H1 (cell line): Measurements from ENCODE around the gene RHO. TPM values are rescaled to one million over a fixed set of nuclear protein-coding genes. Genes with fewer than 3 reads are reported as not detected.
"Not testable (repeated sequence)": the region's sequence is repeated elsewhere in the genome, so short reads cannot be mapped to it uniquely, and the experiment has no call there.

Experiments used
- CTCF ChIA-PET: fragments of 300-600 bp; sonication (Branson Sonifier 250); formaldehyde crosslinking; loops from one replicate; lab custom pipeline; 2021; ENCODE audit not compliant: partially characterized antibody; lab: Charles Lee
- POLR2A ChIA-PET: fragments of 300-600 bp; sonication (Branson Sonifier 250); formaldehyde crosslinking; loops from one replicate; lab custom pipeline; 2021; ENCODE audit warnings: inconsistent platforms; ENCODE audit not compliant: partially characterized antibody; lab: Charles Lee
- DNase-seq, 2 experiments: peaks; one replicate each; pipeline versions ENCODE4 v3.0.0 to v3.0.0-alpha.2; 2010 to 2022; ENCODE audit warnings: low spot score in 2 of 2, low read depth in 1 of 2, mixed read lengths in 1 of 2
- FAIRE-seq: peaks from 2 replicates; lab custom pipeline; 2011; peaks lifted over from hg19 to GRCh38; lab: Jason Lieb, UNC
- H2AFZ ChIP-seq: 2 replicates; pipeline ENCODE4 v1.8.1; 2012; ENCODE audit warnings: low read length, inconsistent platforms
- H2AK5ac ChIP-seq: 2 replicates; pipeline ENCODE4 v1.6.1; 2013; ENCODE audit warnings: low read depth, low read length
- H2BK120ac ChIP-seq: replicated peaks from 2 replicates; pipeline ENCODE3; 2013; ENCODE audit warnings: low read depth, low read length, inconsistent platforms
- H2BK12ac ChIP-seq: 2 replicates; pipeline ENCODE4 v1.6.1; 2013; ENCODE audit warnings: low read depth, low read length
- H2BK15ac ChIP-seq: 2 replicates; pipeline ENCODE4 v1.6.1; 2013; ENCODE audit warnings: low read length
- H2BK20ac ChIP-seq: 2 replicates; pipeline ENCODE4 v1.6.1; 2013; ENCODE audit warnings: low read length
- H2BK5ac ChIP-seq: 2 replicates; pipeline ENCODE4 v1.6.1; 2013; ENCODE audit warnings: low read depth, low read length
- H3K14ac ChIP-seq: 2 replicates; pipeline ENCODE4 v1.6.1; 2013; ENCODE audit warnings: inconsistent platforms; ENCODE audit not compliant: insufficient read length
- H3K18ac ChIP-seq: 2 replicates; pipeline ENCODE4 v1.6.1; 2013; ENCODE audit warnings: low read length; ENCODE audit errors: extremely low read depth
- H3K23ac ChIP-seq: 2 replicates; pipeline ENCODE4 v1.6.1; 2013; ENCODE audit warnings: inconsistent platforms; ENCODE audit not compliant: insufficient read length
- H3K23me2 ChIP-seq: 2 replicates; pipeline ENCODE4 v1.6.1; 2013; ENCODE audit warnings: low read depth, low read length
- H3K27ac ChIP-seq: 2 replicates; pipeline ENCODE4 v1.6.1; 2011; ENCODE audit warnings: low read depth, low read length, inconsistent platforms
- H3K27me3 ChIP-seq, 4 experiments: replicated peaks in 1 of 4; 1 replicate in 1 of 4; 2 replicates in 3 of 4; pipeline versions ENCODE4 v1.6.1 to v1.8.1; 2011 to 2013; ENCODE audit warnings: low read length in 3 of 4, mild to moderate bottlenecking in 3 of 4, inconsistent platforms in 2 of 4, mixed read lengths in 2 of 4, moderate library complexity in 1 of 4; ENCODE audit not compliant: control insufficient read depth in 3 of 4, insufficient read depth in 3 of 4; ENCODE audit errors: extremely low read depth in 1 of 4
- H3K36me3 ChIP-seq, 4 experiments: 2 replicates each; pipeline versions ENCODE4 v1.6.1 to v1.8.1; 2011 to 2013; ENCODE audit warnings: mild to moderate bottlenecking in 4 of 4, low read length in 3 of 4, moderate library complexity in 2 of 4, control low read depth in 1 of 4, inconsistent platforms in 1 of 4; ENCODE audit not compliant: insufficient read depth in 4 of 4, control insufficient read depth in 2 of 4
- H3K4ac ChIP-seq: replicated peaks from 2 replicates; pipeline ENCODE3; 2013; ENCODE audit warnings: low read length, low read depth, mixed read lengths, inconsistent platforms; ENCODE audit not compliant: insufficient read length
- H3K4me1 ChIP-seq, 4 experiments: replicated peaks in 1 of 4; 1 replicate in 1 of 4; 2 replicates in 3 of 4; pipeline versions ENCODE4 v1.6.1 to v1.8.1; 2011 to 2013; ENCODE audit warnings: low read length in 3 of 4, inconsistent platforms in 2 of 4, mixed read lengths in 1 of 4; ENCODE audit not compliant: insufficient read depth in 4 of 4, control insufficient read depth in 3 of 4
- H3K4me2 ChIP-seq, 2 experiments: 2 replicates each; pipeline versions ENCODE4 v1.6.1 to v1.8.1; 2011 to 2013; ENCODE audit warnings: low read depth in 2 of 2, low read length in 2 of 2, control low read depth in 1 of 2, inconsistent platforms in 1 of 2, mild to moderate bottlenecking in 1 of 2; ENCODE audit not compliant: insufficient read depth in 1 of 2
- H3K4me3 ChIP-seq, 4 experiments: fragments of 200-600, 300-600 bp in 1 of 4; sonication (generic), shearing (Covaris generic), sonication (Bioruptor Twin) in 1 of 4; 2 replicates each; pipeline versions ENCODE4 v1.5.1 to v1.8.1; 2011 to 2016; ENCODE audit warnings: low read length in 4 of 4, low read depth in 3 of 4, control low read depth in 2 of 4, inconsistent platforms in 2 of 4, mild to moderate bottlenecking in 2 of 4, mixed read lengths in 1 of 4, moderate library complexity in 1 of 4; ENCODE audit not compliant: insufficient read depth in 2 of 4; ENCODE audit errors: extremely low read depth in 1 of 4
- H3K56ac ChIP-seq: replicated peaks from 2 replicates; pipeline ENCODE3; 2013; ENCODE audit warnings: low read depth, mild to moderate bottlenecking, mixed read lengths, low read length, inconsistent platforms; ENCODE audit not compliant: insufficient read length
- H3K79me1 ChIP-seq: 2 replicates; pipeline ENCODE4 v1.6.1; 2013; ENCODE audit warnings: low read depth, low read length, control low read depth
- H3K79me2 ChIP-seq, 2 experiments: 2 replicates each; pipeline versions ENCODE4 v1.6.1 to v1.8.1; 2012 to 2013; ENCODE audit warnings: low read length in 2 of 2, mild to moderate bottlenecking in 2 of 2, inconsistent platforms in 1 of 2; ENCODE audit not compliant: insufficient read depth in 2 of 2, control insufficient read depth in 1 of 2
- H3K9ac ChIP-seq, 4 experiments: replicated peaks in 1 of 4; 1 replicate in 1 of 4; 2 replicates in 3 of 4; pipeline versions ENCODE4 v1.6.1 to v1.8.1; 2011 to 2013; ENCODE audit warnings: low read depth in 3 of 4, low read length in 3 of 4, control low read depth in 2 of 4, mild to moderate bottlenecking in 2 of 4, moderate library complexity in 2 of 4, inconsistent platforms in 1 of 4; ENCODE audit errors: extremely low read depth in 1 of 4
- H3K9me3 ChIP-seq, 2 experiments: 2 replicates each; pipeline versions ENCODE4 v1.6.1 to v1.8.1; 2012 to 2013; ENCODE audit warnings: mild to moderate bottlenecking in 2 of 2, moderate library complexity in 2 of 2, control low read depth in 1 of 2, inconsistent platforms in 1 of 2, low read depth in 1 of 2, low read length in 1 of 2, mixed read lengths in 1 of 2; ENCODE audit not compliant: insufficient read depth in 2 of 2
- H4K20me1 ChIP-seq, 2 experiments: replicated peaks in 1 of 2; 2 replicates each; pipeline versions ENCODE3 to v1.8.1; 2011 to 2013; ENCODE audit warnings: inconsistent platforms in 2 of 2, low read length in 2 of 2, mild to moderate bottlenecking in 1 of 2; ENCODE audit not compliant: insufficient read depth in 2 of 2, control insufficient read depth in 1 of 2
- H4K5ac ChIP-seq: 2 replicates; pipeline ENCODE4 v1.6.1; 2013; ENCODE audit warnings: low read length, low read depth, mixed read lengths, inconsistent platforms; ENCODE audit not compliant: insufficient read length
- H4K8ac ChIP-seq: 2 replicates; pipeline ENCODE4 v1.8.0; 2013; ENCODE audit warnings: mild to moderate bottlenecking, moderate library complexity, low read length, inconsistent platforms; ENCODE audit not compliant: insufficient read depth; ENCODE audit errors: extremely low read depth
- H4K91ac ChIP-seq: replicated peaks from 2 replicates; pipeline ENCODE3; 2013; ENCODE audit warnings: low read length, mixed read lengths, inconsistent platforms; ENCODE audit not compliant: insufficient read length
- WGBS, 2 experiments: shearing (Covaris generic) in 1 of 2; methylation state at CpG; one replicate each; pipeline versions ENCODE4 v1.1.6 to v1.1.7; 2013 to 2015; ENCODE audit warnings: low lambda C conversion rate in 2 of 2, mixed read lengths in 2 of 2, inconsistent platforms in 1 of 2, low coverage in 1 of 2, missing lambda C conversion rate in 1 of 2; ENCODE audit not compliant: insufficient replicate concordance in 2 of 2, insufficient coverage in 1 of 2, insufficient read length in 1 of 2; ENCODE audit errors: extremely low coverage in 1 of 2, missing lambda C conversion rate in 1 of 2; 5-methylcytosine and 5-hydroxymethylcytosine counted together
- polyA plus RNA-seq, 7 experiments: library from polyadenylated mRNA; depleted of rRNA in 3 of 7; stranded (reverse) in 5 of 7; unstranded in 2 of 7; fragments of >200 nt in 5 of 7; fragments of 200-250 nt in 2 of 7; gene quantifications; 1 replicate in 5 of 7; 2 replicates in 1 of 7; 4 replicates in 1 of 7; pipeline versions ENCODE4 v1.2.1 to v1.2.3, GENCODE V29; 2011 to 2013; ENCODE audit warnings: missing spikeins in 2 of 7, mixed read lengths in 2 of 7
- total RNA-seq: library from RNA; stranded (reverse); fragmentation: NEBNext Ultra II Directional; extraction: Animal tissue kit (Norgen Biotek cat#: 25700); gene quantifications from 2 replicates; pipeline ENCODE4 v1.2.1, GENCODE V29; 2021

Gene RHO
- total and polyA plus RNA-seq, 2 of the 8 experiments (the other 6 are each of a cell fraction or from before 2014, with no cell fraction given), result not detected

DNA sequence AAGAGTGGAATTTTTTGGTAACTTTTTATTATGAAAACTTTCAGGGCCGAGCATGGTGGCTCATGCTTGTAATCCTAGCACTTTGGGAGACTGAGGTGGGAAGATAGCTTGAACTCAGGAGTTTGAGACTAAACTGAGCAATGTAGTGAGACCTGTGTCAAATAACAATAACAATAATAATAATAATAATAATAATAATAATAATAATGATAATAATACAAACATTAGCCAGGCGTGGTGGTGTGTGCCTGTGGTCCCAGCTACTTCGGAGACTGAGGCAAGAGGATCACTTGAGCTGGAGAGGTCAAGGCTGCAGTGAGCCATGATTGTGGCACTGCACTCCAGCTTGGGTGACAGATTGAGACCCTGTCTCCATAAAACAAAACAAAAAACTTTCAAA is 17.5 kb downstream of the RHO start:
- H3K4me3 ChIP-seq, H4K8ac ChIP-seq, H3K79me1 ChIP-seq, H3K36me3 ChIP-seq, DNase-seq, H2BK15ac ChIP-seq, H3K9me3 ChIP-seq, H3K56ac ChIP-seq, H3K23ac ChIP-seq, H2BK120ac ChIP-seq, H3K4ac ChIP-seq, H3K4me2 ChIP-seq, FAIRE-seq, H3K23me2 ChIP-seq, H2BK20ac ChIP-seq, H3K14ac ChIP-seq, H3K9ac ChIP-seq, H4K91ac ChIP-seq, POLR2A ChIA-PET, H3K79me2 ChIP-seq, H2AK5ac ChIP-seq, H2AFZ ChIP-seq, H4K5ac ChIP-seq, H4K20me1 ChIP-seq, H3K27me3 ChIP-seq, H3K27ac ChIP-seq, H2BK5ac ChIP-seq, H3K18ac ChIP-seq, H2BK12ac ChIP-seq: not testable (repeated sequence)
- WGBS, 2 experiments, result 94% methylated on average over 3 of the region's 3 CpGs; no CpG with 5 or more reads in 1 of the 2 experiments
- H3K4me1 ChIP-seq, result peaks cover 0 to 12% (median 5%) of the 10 kb centered on the region in 4 experiments; a peak in 6 of 7 replicates
- CTCF ChIA-PET, result interaction anchor here (0.7 kb wide), 1 partner anchor 162 kb away, joined by 3 read pairs; no protein-coding TSS in a partner anchor
